Measurements from ENCODE around the gene LRRC8D. TPM values are rescaled to one million over a fixed set of nuclear protein-coding genes. Genes with fewer than 3 reads are reported as not detected.

Gene LRRC8D
- total RNA-seq, 1 donor from 2014 or later = 17.0 TPM

DNA sequence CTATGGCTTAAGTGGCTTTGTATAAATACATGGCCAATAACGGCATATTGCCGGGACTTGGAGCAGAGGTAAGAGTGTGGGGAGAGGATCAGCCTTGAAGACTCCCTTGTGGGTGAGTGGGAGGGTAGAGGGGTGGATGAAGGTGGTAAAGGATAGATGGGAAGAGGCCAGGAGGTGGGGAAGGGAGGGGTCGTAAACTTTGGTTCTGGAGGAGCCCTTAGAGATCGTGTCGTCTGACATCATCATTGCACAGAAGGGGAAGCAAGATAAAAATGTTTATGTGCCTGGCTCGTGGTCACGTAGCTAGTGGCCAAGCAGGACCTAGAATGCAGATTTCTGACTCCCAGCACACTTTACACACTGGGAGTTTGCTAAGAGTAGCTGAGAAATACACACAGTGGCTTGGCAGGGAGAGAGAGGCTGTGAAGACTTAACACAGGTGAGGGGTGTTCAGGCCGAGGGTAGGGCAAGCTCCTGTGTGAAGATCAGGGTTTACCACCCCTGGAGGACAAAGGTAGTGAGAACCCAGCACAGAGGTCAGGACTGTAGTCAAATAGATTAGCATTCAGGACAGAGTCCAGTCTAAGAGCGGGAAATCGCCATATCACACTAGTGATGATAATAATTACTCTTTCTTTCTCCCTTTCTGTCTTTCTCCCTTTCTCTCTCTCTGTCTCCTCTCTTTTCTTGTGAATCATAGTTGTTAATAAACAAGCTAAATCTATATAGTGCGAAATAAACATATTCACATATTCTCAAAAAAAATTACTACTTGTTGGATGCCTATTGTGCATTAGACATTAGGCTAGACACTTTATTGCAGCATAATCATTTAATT, 75.5 kb downstream of the LRRC8D start:
- no peaks in the 10 kb centered on the region for H3K27me3 ChIP-seq
- intact Hi-C loops (cut with DNase I) = no loop called here
- no peaks in the 10 kb centered on the region for H3K4me1 ChIP-seq
- no peaks in the 10 kb centered on the region for H3K36me3 ChIP-seq
- no peak overlapping the region for H3K27ac ChIP-seq
- TF ChIP-seq, protein P1, sequence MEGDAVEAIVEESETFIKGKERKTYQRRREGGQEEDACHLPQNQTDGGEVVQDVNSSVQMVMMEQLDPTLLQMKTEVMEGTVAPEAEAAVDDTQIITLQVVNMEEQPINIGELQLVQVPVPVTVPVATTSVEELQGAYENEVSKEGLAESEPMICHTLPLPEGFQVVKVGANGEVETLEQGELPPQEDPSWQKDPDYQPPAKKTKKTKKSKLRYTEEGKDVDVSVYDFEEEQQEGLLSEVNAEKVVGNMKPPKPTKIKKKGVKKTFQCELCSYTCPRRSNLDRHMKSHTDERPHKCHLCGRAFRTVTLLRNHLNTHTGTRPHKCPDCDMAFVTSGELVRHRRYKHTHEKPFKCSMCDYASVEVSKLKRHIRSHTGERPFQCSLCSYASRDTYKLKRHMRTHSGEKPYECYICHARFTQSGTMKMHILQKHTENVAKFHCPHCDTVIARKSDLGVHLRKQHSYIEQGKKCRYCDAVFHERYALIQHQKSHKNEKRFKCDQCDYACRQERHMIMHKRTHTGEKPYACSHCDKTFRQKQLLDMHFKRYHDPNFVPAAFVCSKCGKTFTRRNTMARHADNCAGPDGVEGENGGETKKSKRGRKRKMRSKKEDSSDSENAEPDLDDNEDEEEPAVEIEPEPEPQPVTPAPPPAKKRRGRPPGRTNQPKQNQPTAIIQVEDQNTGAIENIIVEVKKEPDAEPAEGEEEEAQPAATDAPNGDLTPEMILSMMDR (IDR thresholded peaks at IDR 0.05) = no peak
- H3K4me3 ChIP-seq = no peak overlapping the region
- no peaks in the 10 kb centered on the region for H3K9me3 ChIP-seq
- no peak for ATAC-seq
- DNase-seq = no peak

DNA sequence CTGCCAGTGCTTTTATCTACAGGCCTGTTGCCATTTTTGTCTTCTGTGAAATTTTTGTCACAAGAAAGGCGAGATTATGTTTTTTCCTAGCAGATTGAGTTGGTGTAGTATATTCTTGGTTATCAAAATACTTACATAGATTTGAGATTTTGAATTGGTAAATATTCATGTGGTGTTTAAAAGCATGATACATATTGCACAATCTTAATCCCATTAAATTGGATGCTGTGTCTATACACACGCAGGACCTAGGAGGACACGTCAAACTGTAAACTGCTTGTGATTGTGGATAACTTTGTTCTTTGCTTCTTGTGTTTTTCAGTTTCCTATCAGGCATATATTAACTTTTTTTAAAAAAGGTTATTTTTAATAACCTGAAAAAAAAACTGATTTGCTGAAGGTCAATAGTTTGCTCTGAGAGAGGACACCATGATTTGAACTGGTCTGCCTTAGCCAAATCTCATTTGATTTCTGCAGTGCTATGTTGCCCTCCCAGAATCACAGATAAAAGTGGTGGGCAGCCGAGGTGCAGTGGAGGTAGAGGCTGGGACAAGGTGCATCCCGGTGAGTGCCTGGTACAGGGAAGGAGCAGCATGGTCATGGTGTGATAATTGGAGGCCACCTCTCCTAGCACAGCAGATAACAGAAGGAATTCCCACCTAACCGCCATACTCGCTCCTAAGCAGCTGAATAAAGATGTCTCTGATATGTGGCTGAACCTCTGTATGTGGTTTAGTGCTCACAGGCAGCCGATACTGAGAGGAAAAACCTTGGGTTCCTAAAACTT, 76.7 kb downstream of the LRRC8D start:
- intact Hi-C loops (cut with DNase I) = no loop called here

DNA sequence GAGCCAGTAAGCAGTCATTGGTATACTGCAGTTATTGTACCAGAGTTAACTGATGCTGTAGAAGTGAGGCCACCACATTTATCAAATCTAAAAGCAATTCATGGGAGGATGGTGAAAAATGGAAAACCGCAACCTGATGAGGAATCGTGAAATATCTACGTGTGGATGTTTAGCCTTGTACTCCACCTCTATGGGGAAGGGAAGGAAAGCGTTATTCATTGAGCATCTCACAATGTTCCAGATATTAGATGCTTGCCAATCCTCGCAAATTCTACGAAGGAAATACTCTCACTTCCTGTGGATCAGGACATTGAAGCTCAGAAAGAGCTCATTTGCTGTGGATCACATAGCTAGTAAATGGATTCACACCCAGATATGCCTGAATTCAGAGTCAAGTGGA, 77.3 kb downstream of the LRRC8D start:
- H3K4me1 ChIP-seq = no peaks in the 10 kb centered on the region
- DNase-seq = no peak
- TF ChIP-seq, protein P1 (IDR thresholded peaks at IDR 0.05) = no peak
- no peak overlapping the region for H3K4me3 ChIP-seq
- ATAC-seq = no peak
- H3K27ac ChIP-seq = no peak overlapping the region
- no peaks in the 10 kb centered on the region for H3K9me3 ChIP-seq
- no peaks in the 10 kb centered on the region for H3K36me3 ChIP-seq
- no peaks in the 10 kb centered on the region for H3K27me3 ChIP-seq
- intact Hi-C loops (cut with DNase I) = no loop called here

More for the DNA sequence above, 76.7 kb downstream of the LRRC8D start:
- no peaks in the 10 kb centered on the region for H3K9me3 ChIP-seq
- no peak overlapping the region for H3K27ac ChIP-seq
- no peak overlapping the region for H3K4me3 ChIP-seq
- no peaks in the 10 kb centered on the region for H3K4me1 ChIP-seq
- ATAC-seq (no peak), DNase-seq (no peak)
- H3K27me3 ChIP-seq = no peaks in the 10 kb centered on the region
- H3K36me3 ChIP-seq = no peaks in the 10 kb centered on the region
- TF ChIP-seq, protein P1 (IDR thresholded peaks at IDR 0.05) = no peak

DNA sequence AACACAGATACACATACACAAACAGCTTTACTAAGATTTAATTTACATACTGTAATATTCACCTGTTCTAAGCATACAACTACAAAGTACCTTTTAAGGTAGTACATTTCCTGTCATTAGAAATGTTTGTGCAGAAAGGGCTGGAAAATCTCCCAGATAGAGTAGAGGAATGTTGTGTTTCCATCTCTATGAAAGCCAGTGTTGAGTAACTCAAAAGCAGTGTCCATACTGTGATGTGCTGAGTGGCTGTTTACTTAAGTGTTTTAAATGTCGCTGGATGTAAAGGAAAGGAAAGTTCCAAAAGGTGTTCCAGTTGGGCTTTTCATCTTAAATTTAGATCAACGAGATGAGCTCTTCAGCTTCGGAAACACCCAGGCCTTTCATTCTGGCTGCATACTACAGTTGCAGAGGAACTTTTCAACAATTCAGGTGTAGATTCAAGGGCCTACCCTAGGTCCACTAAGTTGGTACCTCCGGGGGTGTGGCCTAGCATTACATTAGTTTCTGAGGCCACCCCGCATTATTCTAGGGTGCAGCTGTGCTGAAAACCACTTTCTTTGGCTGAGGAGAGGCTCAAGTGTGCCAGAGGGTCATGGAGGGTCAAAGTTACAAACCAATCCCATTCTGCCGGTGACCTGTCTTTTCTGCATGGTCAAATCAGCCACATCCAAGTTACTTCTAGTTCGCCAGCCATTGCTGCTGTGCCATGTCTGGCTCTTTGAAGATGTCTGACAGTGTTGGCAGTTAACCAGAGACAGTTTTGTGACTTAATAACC, 78.1 kb downstream of the LRRC8D start:
- ATAC-seq = no peak
- intact Hi-C loops (cut with DNase I) = no loop called here

DNA sequence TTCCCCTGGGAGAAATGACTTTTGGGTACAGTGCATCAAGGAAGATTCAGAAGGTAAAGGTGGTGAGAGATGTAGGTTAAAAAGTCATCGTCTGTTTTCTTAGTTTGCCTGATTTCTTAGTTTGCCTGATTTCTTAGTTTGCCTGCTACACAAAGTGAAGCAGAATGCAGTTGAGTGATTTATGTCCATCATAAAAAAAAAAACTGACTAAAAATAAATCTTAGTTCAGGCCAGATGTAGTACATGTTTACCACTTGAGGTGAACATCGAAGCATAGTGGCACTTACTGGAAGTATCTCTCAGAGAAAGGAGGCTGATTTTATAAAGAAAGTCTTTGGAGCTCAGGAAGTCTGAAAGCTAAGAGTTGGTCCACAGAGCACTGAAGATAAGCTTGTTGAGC, 79.5 kb downstream of the LRRC8D start:
- intact Hi-C loops (cut with DNase I) = no loop called here
- no peak overlapping the region for H3K27ac ChIP-seq
- no peak overlapping the region for H3K4me3 ChIP-seq
- ATAC-seq = no peak
- H3K27me3 ChIP-seq = no peaks in the 10 kb centered on the region
- H3K4me1 ChIP-seq = peaks cover 9% of the 10 kb centered on the region
- DNase-seq = no peak
- TF ChIP-seq, protein P1 (IDR thresholded peaks at IDR 0.05) = no peak
- no peaks in the 10 kb centered on the region for H3K36me3 ChIP-seq
- H3K9me3 ChIP-seq = no peaks in the 10 kb centered on the region

More for the DNA sequence above, 78.1 kb downstream of the LRRC8D start:
- TF ChIP-seq, protein P1 (IDR thresholded peaks at IDR 0.05) = no peak
- Histone ChIP-seq H3K9me3 (no peaks in the 10 kb centered on the region), H3K4me1 (peaks cover 2% of the 10 kb centered on the region), H3K27ac (no peak overlapping the region), H3K36me3 (no peaks in the 10 kb centered on the region), H3K27me3 (no peaks in the 10 kb centered on the region), H3K4me3 (no peak overlapping the region)
- DNase-seq = no peak

All from upper lobe of right lung (tissue), 1 donor.